GM21515 (cell line): Measurements from ENCODE around the gene EIF3L.

Experiments
- ATAC-seq: cut with Tn5 transposase; IDR thresholded peaks from one replicate; pipeline ENCODE4 v1.9.1; 2021; ENCODE audit not compliant: unreplicated experiment

Gene EIF3L

GRCh38 chr22:37926358-37926757 lies 77.1 kb downstream of the EIF3L start:
- ATAC-seq, result no peak

- ATAC-seq, result no peak
Observed at GRCh38 chr22:37926771-37927636, 77.8 kb downstream of the EIF3L start.

DNA sequence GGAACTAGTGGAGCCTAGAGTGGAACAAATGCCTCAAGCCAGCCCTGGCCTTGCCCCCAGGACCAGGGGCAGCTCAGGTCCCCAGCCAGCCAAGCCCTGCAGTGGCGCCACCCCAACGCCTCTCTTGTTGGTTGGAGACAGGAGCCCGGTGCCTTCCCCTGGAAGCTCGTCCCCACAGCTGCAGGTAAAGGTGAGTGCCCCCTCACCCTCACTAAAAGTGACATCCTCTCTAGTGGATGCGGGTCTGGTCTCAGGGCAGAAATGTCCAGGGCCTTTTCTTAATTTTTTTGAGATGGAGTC lies 78.4 kb downstream of the EIF3L start:
- no peak for ATAC-seq

DNA sequence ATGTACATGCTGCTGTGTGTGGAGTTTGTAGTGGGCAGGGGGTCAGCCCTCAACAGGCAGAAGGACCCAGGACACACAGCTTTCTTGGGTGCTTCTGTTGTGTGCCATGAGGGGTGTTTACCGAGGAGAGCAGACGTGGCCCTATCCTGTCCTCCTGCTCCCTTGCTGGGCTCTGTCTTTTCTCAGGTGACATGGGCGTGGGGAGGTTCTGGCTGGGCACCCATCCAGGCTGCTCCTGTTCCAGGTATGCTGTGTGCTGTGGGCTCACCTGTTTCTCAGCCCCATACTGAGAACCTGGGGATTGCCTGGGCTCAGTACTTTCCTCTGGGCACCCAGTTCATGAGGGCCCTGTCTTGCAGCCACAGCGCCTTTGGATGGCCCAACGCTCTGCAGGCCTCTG lies 80.2 kb downstream of the EIF3L start:
- ATAC-seq, result no peak

DNA sequence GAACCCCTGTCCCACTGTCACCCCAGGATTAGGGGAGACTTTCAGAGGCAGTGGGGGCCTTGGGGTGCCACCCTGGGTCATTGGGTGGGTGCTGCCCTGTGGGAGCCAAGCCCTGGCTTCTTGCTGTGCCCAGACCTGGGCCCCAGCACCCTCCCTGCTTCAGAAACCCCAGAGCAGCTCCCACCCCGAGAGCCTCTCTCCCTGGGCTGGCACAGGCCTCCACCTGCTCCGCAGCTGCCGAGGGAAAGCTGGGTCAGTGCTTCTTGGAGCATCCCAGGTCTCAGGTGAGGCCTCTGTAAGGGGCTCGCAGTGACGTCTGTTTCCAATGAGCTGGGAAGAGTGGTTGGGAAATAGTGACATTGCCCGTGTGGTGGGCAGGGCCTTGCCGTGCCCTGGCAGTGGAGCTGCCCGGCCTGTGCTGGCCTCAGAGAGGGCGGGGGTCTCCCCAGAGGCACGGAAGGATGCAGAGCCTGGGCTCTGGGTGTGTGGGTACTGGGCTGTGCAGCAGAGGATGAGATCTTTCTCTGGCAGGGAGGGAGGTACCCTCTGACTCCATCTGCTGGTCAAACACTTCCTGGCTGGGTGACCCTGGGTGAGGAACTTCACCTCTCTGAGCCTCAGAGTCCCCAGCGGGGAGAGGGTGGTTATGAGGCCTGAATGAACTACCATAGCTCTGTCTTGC lies 81.2 kb downstream of the EIF3L start:
- ATAC-seq, result no peak

DNA sequence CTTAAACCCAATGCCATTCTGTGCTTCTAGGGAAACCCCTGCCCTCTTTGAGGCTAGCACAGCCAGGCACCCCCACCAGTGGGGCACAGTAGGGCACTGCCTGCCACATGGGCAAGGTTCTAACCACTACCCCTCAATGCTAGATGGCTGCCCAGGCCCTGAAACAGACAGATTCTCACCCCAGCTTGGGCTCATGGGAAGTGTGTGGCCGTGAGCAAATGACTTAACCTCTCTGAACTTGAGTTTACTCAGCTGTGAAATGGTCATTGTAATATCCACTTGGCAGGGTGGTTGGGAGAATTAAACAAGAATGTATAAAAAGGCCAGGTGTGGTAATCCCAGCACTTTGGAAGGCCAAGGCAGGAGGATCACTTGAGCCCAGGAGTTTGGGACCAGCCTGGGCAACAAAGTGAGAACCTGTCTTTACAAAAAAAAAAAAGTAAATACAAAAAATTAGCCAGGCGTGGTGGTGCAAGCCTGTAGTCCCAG lies 81.8 kb downstream of the EIF3L start:
- ATAC-seq, result no peak

DNA sequence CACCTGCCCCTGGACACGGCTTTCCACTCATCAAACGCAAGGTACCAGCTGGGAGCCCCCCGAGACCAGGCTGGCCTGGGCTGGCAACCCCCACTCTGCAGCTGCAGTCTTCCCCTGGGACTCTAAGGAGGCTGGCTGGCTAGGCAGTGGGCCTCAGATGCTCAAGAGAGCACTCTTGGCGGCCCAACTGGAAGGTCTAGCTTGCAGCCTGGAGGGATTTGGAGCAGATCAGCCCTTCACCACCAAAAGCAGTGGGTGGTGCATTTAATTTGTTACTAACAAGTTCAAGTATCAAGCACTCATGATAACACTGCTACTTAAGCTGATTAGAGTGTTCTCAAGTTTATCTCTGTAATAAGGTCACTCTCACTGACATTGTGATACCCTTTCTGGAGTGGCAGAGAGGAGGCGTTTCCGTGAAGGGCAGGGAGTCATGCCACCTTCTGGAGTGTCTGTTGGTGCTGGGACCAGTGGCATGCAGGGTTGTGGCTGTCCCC lies 82.7 kb downstream of the EIF3L start:
- no peak for ATAC-seq

- no peak for ATAC-seq
Observed at GRCh38 chr22:37932401-37932800, 83.2 kb downstream of the EIF3L start.

DNA sequence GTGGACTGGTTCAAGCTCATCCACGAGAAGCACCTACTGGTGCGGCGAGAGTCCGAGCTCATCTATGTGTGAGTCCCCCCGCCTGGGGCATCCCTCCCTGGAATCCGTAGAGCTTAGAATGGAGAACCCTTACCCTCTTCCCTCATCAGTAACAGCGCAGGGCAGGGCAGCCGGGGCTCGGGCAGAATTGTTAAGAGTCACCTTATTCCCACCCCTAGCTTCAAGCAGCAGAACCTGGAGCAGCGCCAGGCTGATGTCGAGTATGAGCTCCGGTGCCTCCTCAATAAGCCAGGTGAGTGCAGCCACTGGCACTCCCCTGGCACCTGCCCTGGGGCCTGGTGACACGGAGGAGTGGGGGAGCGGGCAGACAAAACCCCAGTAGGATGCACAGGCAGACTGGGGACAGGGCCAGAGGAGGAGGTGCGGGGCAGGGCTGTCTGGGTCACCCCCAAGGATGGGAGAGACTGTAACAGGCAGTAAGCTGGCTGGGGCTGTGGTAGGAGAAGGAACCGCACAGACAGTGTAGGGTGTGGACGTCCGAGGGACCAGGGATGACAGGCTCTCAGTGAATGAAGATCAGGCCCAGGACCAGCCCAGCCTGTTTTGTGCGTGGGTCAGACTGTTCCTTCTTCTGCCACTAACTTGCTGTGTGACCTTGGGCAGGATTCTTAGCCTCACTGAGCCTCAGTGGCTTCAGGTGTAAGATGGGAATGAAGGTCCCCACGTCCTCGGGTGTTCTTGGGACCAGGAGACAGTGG lies 83.8 kb downstream of the EIF3L start:
- ATAC-seq, result no peak

- ATAC-seq, result no peak
Observed at GRCh38 chr22:37933711-37934376, 84.6 kb downstream of the EIF3L start.
